Heart left ventricle (tissue), 16 donors: Measurements from ENCODE around the gene MED8. TPM values are rescaled to one million over a fixed set of nuclear protein-coding genes. Genes with fewer than 3 reads are reported as not detected.

ENCODE experiments used
- ATAC-seq, 4 donors: fragments of 200-7000 bp; cut with Tn5 transposase; one replicate each; pipeline ENCODE4 v1.9.1; 2020 to 2022; ENCODE audit warnings: moderate library complexity in 4 of 4, mild to moderate bottlenecking in 3 of 4, moderate number of reproducible peaks in 1 of 4
- DNase-seq, 5 donors: peaks; one replicate each; pipeline ENCODE4 v3.0.0-alpha.2; 2020
- H3K27ac ChIP-seq, 12 donors: fragments of 200-600 bp; sonication (generic) in 4 of 12; one replicate each; pipeline versions ENCODE4 v1.5.0 to v1.8.0; 2016 to 2022; ENCODE audit warnings: mild to moderate bottlenecking in 2 of 12
- H3K27me3 ChIP-seq, 9 donors: fragments of 200-600 bp; sonication (generic) in 2 of 9; one replicate each; pipeline versions ENCODE4 v1.5.1 to v1.8.0; 2016 to 2022; ENCODE audit warnings: mild to moderate bottlenecking in 3 of 9
- H3K36me3 ChIP-seq, 9 donors: fragments of 200-600 bp; sonication (generic) in 2 of 9; one replicate each; pipeline versions ENCODE4 v1.5.0 to v1.8.0; 2018 to 2022; ENCODE audit warnings: mild to moderate bottlenecking in 2 of 9
- H3K4me1 ChIP-seq, 12 donors: fragments of 200-600 bp; sonication (generic) in 4 of 12; one replicate each; pipeline versions ENCODE4 v1.5.0 to v1.8.0; 2016 to 2022; ENCODE audit warnings: mild to moderate bottlenecking in 3 of 12
- H3K4me3 ChIP-seq, 12 donors: fragments of 200-600 bp; sonication (generic) in 4 of 12; one replicate each; pipeline versions ENCODE4 v1.5.0 to v1.8.0; 2017 to 2022; ENCODE audit warnings: mild to moderate bottlenecking in 9 of 12, moderate library complexity in 4 of 12
- H3K9me3 ChIP-seq, 12 donors: fragments of 200-600 bp; sonication (generic) in 4 of 12; one replicate each; pipeline versions ENCODE4 v1.5.0 to v1.8.0; 2016 to 2022; ENCODE audit warnings: mild to moderate bottlenecking in 1 of 12
- POLR2A ChIP-seq, 2 donors: fragments of 450-650 bp; IDR thresholded peaks; one replicate each; pipeline ENCODE4 v1.6.1; 2017; ENCODE audit warnings: antibody characterized with exemption in 2 of 2, mild to moderate bottlenecking in 2 of 2, moderate library complexity in 2 of 2
- WGBS, 4 donors: extraction: QIAGEN DNeasy Blood & Tissue Kit in 2 of 4; methylation state at CpG; one replicate each; pipeline versions ENCODE4 v1.1.5 to v1.1.7; 2013 to 2018; 5-methylcytosine and 5-hydroxymethylcytosine counted together
- intact Hi-C, 10 donors: fragments of 100-400 bp; cut with DNase I; formaldehyde crosslinking; loops; one replicate each; pipeline versions ENCODE4 v1.11.1 to v1.14.2; 2022
- polyA plus RNA-seq, 2 donors: library from polyadenylated mRNA; stranded (reverse); fragments of 200-250 nt; gene quantifications; one replicate each; pipeline ENCODE4 v1.2.3, GENCODE V29; 2013
- total RNA-seq, 9 donors: library from RNA; depleted of rRNA in 2 of 9; stranded (reverse); fragments of >200 nt in 2 of 9; fragmentation: NEBNext Ultra II Directional in 3 of 9; extraction: Animal tissue kit (Norgen Biotek cat#: 25700) in 3 of 9; gene quantifications; one replicate each; pipeline versions ENCODE4 v1.1.0 to v1.2.4, GENCODE V29; 2016 to 2023
- TF ChIP-seq, protein P1 (sequence below), 12 donors: fragments of 200-600 bp; sonication (generic) in 4 of 12; IDR thresholded peaks; one replicate each; pipeline versions ENCODE4 v1.5.0 to v1.8.0; 2018 to 2022; ENCODE audit warnings: antibody characterized with exemption in 12 of 12, mild to moderate bottlenecking in 5 of 12
- donor health status: ischemic (EF 13 %, LVEDD 7.1; RV severe dilation, severe dysfunction).
- donor health status: healthy with polysubstance abuse.
- donor health status: DM: no; HTN: yes; CAD: no.
- donor health status: DM: no; HTN: no; CAD: no.
- donor health status: ischemic (EF 25% LVEDD 6.9; RV normal size, moderate dysfunction).
- donor health status: ischemic (EF 25% LVEDD 5.7; RV mildly dilated, moderate dysfunction).
- donor health status: healthy.
- donor health status: DM: yes; HTN: yes; CAD: no.
- donor health status: ischemic (EF 35%, LVEDD 5.7; RV mildly dilated, moderate dysfunction).
- donor health status: nonischemic (EF 11% LVEDD 7.7; RV severe dilation, severe dysfunction).
- donor health status: DM: yes; HTN: yes; CAD: no.
- donor health status: PGD.
- donor health status: ischemic (EF 29% LVEDD 5.4; RV normal size, mild dysfunction).
- donor health status: nonischemic (EF 23%, LVEDD 6.1; RV moderate dilation, normal function).

The MED8 gene
- total and polyA plus RNA-seq, 11 donors: 11.7 to 31.4 (median 16.9) TPM

DNA sequence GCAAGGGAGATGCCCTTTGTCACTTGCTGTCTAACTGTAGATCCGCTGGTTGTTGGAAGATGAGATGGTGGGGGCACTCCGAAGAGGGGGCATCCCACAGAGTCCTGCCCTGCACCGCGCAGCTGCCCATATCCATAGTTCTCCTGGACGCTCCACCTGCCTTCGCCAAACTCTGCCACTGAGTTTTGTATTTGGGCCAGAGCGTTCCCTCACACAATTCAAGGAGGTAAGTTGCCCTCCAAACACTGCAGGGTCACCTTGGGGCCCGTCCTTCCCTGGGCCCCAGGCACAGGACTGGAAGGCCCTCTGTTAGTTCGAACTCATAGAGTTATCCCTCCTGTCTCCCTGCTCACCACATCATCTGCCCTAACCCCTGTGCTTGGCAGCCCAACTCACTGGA lies 42.1 kb upstream of the MED8 start:
- ATAC-seq (no peak), DNase-seq (no peak)
- Histone ChIP-seq H3K4me1 (peaks cover 0 to 17% (median 4%) of the 10 kb centered on the region in 12 donors), H3K9me3 (no peaks in the 10 kb centered on the region), H3K27me3 (no peaks in the 10 kb centered on the region), H3K27ac (no peak overlapping the region), H3K4me3 (no peak overlapping the region), H3K36me3 (peaks cover 4 to 98% (median 87%) of the 10 kb centered on the region in 9 donors)
- WGBS, 4 donors: 94 to 99% (median 96%) methylated on average over 9 of the region's 9 CpGs
- intact Hi-C loops: no loop called here
- TF ChIP-seq POLR2A (IDR thresholded peaks at IDR 0.05): no peak
- TF ChIP-seq, protein P1, sequence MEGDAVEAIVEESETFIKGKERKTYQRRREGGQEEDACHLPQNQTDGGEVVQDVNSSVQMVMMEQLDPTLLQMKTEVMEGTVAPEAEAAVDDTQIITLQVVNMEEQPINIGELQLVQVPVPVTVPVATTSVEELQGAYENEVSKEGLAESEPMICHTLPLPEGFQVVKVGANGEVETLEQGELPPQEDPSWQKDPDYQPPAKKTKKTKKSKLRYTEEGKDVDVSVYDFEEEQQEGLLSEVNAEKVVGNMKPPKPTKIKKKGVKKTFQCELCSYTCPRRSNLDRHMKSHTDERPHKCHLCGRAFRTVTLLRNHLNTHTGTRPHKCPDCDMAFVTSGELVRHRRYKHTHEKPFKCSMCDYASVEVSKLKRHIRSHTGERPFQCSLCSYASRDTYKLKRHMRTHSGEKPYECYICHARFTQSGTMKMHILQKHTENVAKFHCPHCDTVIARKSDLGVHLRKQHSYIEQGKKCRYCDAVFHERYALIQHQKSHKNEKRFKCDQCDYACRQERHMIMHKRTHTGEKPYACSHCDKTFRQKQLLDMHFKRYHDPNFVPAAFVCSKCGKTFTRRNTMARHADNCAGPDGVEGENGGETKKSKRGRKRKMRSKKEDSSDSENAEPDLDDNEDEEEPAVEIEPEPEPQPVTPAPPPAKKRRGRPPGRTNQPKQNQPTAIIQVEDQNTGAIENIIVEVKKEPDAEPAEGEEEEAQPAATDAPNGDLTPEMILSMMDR (IDR thresholded peaks at IDR 0.05): no peak

DNA sequence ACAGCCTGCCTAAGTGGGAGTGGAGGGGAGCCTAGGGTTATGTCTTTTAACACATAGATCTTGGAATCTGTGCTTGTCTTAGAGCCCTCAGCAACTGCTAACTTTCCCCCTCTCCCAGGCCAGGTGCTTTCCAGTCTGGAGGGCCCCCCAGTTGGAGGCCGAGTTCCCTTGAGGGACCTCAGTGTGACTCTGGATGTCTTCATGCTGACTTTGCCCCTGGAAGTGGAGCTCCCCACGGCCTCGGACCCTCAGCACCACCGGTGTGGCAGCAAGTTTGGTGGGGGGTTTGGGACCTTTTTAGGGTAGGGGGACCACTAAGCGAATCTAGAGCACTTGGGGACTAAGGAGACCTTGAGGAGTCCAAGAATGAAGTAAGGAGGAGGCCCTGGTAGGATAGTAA lies 41.2 kb upstream of the MED8 start:
- intact Hi-C loops: no loop called here
- TF ChIP-seq POLR2A (IDR thresholded peaks at IDR 0.05): no peak
- TF ChIP-seq, protein P1 (IDR thresholded peaks at IDR 0.05): no peak
- peaks cover 4 to 100% (median 94%) of the 10 kb centered on the region in 9 donors for H3K36me3 ChIP-seq
- peaks cover 0 to 11% (median 4%) of the 10 kb centered on the region in 12 donors for H3K4me1 ChIP-seq
- ATAC-seq (no peak), DNase-seq (no peak)
- H3K4me3 ChIP-seq: no peak overlapping the region
- no peaks in the 10 kb centered on the region for H3K27me3 ChIP-seq
- WGBS, 4 donors: 86 to 98% (median 93%) methylated on average over 5 of the region's 5 CpGs
- H3K27ac ChIP-seq: no peak overlapping the region
- H3K9me3 ChIP-seq: no peaks in the 10 kb centered on the region

DNA sequence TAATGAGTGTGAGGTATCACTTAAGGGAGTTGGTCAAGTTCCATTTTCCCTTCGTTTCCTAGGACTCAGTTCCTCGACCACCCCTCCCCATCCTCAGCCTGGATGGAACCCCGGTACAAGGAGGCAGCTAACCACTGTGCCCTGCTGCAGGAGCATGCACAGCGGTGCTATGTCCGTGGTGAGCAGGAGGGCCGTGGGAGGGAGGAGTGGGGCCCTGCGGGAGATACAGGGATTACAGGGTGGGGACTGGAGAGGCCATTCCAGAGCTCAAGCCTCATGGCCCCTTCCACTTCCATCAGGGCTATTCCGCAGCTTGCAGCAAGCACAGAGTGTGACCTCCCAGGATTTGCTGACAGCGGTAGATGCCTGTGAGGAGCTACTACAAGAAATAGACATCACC lies 38.3 kb upstream of the MED8 start:
- intact Hi-C loops: no loop called here
- H3K27me3 ChIP-seq: no peaks in the 10 kb centered on the region
- no peak overlapping the region for H3K4me3 ChIP-seq
- no peaks in the 10 kb centered on the region for H3K4me1 ChIP-seq
- H3K36me3 ChIP-seq: peaks cover 4 to 98% (median 94%) of the 10 kb centered on the region in 9 donors
- ATAC-seq (no peak), DNase-seq (no peak)
- no peak for TF ChIP-seq POLR2A (IDR thresholded peaks at IDR 0.05)
- TF ChIP-seq, protein P1 (IDR thresholded peaks at IDR 0.05): no peak
- 85 to 88% (median 87%) methylated on average over 7 to 9 of the region's 9 CpGs for WGBS, 4 donors
- H3K27ac ChIP-seq: no peak overlapping the region
- H3K9me3 ChIP-seq: no peaks in the 10 kb centered on the region

DNA sequence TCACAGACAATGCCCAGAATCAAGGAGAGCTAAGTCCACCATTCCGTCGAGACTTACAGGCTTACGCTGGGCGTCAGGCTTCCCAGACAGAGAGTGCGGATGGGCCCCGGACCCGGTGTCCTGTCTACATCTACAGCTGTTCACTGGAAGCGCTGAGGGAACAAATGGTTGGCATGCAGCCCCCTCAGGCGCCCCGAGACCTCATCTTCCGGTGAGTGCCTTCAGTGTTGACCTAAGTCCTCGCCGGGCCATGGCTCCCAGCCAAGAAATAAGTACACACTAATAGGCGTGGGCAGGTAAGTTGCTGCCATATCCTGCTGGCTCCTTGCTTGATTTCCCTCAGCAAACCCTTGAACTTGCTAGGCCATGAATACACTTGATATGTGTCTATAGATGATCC lies 37.9 kb upstream of the MED8 start:
- no peaks in the 10 kb centered on the region for H3K27me3 ChIP-seq
- peaks cover 4 to 98% (median 94%) of the 10 kb centered on the region in 9 donors for H3K36me3 ChIP-seq
- intact Hi-C loops: no loop called here
- H3K4me1 ChIP-seq: no peaks in the 10 kb centered on the region
- 88 to 89% (median 88%) methylated on average over 14 of the region's 14 CpGs for WGBS, 4 donors
- no peak overlapping the region for H3K27ac ChIP-seq
- no peaks in the 10 kb centered on the region for H3K9me3 ChIP-seq
- TF ChIP-seq, protein P1 (IDR thresholded peaks at IDR 0.05): no peak
- TF ChIP-seq POLR2A (IDR thresholded peaks at IDR 0.05): no peak
- no peak for ATAC-seq
- H3K4me3 ChIP-seq: no peak overlapping the region
- no peak for DNase-seq
